Measurements from ENCODE around the gene RHOD.

Gene RHOD

DNA sequence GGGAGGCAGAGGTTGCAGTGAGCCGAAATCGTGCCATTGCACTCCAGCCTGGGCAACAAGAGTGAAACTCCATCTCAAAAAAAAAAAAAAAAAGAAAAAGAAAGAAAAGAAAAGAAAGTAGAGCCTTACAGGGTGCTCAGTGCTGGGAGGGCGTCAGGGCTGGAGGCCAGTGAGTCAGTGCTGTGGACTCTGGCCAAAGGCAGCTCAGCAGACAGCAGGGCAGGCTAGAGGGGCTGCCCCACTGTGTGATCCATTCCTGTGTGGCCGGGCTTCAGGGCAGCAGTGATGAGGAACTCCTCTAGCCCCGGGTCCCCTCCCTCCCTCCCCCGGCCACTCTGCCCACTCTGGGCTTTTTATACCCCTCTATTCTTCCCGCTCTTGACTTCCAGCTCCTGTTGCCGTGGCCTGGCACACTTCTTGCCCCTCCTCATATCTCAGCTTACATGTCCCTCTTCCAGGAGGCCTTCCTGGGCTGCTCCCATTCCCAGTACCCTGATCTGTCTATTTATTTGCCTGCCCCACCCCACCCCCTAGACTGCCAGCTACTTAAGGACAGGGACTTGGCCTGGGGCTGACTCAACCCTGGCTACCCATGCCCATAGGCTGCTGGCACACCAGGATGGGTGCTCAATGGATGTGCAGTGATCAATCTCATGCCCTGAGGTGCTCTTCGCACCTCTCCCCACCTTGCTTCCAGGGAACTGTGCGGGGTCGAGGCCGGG is 23.7 kb upstream of the RHOD start:
- no peak for DNase-seq

DNA sequence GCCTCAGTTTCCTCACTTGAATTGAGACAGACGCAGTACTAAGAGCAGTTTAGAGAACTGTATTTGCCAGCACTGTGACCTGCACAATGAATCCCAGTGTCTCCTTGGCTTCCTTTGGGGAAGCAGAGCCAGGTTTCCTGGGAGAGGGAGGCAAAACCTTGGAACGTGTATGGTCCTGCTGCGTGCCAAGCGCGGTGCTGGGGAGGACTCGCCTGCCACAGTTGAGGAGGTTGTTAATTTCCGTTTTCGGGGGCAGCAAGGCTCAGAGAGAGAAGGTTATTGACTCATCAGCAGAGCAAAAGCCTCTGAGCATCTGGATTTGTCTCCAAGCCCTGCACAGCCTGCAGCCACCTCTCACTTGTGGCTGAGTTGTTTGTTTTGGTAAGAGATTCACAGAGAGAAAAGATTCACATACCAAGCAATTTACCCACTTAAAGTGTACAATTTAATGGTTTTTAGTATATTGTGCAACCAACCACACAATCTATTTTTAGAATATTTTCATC is 22.9 kb upstream of the RHOD start:
- DNase-seq, result no peak

DNA sequence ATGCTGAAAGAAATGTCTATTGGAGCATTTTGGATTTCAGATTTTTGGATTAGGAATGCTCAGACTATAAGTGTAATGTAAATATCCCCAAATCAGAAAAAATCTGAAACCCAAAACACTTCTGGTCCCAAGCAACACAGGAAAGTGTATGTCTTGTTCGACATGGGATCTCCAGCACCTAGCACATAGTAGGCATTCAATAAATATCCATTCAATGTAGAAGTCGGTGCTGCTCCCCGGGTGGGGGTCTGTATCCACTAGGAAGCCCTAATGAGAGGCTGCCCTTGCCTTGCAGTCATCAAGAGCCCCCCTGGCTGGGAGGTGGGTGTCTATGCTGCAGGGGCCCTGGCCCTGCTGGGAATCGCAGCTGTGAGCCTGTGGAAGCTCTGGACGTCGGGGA is 22.3 kb upstream of the RHOD start:
- DNase-seq, result no peak

DNA sequence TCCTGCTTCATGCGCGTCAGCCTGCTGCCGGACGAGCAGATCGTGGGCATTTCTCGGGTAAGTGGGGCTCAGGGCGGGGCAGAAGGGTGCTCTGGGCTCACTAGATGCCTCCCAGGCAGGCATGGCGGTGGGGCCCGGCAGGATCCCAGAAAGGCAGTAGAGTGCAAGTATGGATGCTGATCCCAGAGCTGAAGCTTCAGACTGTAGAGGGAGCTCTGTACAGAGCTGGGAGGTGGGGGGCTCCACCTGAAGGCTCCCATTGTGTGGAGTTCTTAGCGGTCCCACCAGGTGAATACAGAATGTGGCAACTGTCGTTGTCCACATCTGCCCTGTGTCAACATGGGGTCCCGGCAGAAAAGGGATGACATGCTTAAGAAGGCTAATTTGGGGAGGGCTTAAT is 16.5 kb upstream of the RHOD start:
- no peak for DNase-seq

DNA sequence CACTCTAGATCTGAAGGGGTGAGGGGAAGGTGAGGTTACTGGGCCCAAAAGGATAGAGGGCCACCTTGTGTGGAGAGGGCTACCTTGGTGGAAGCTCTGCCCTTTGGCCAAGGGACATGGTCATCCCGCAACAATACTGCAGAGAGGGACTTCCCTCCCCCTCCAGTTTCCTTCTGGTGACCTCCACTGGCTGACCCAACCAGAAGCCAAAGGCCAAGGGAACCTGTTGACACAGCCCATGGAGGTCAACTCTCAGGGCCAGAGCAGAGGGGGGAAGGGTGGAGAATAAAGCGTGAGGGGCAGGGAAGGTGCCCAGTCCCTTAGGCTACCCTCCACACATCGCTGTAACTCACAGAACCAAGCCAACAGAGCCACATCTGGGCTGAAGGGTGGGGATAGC is 15.0 kb upstream of the RHOD start:
- no peak for DNase-seq

DNA sequence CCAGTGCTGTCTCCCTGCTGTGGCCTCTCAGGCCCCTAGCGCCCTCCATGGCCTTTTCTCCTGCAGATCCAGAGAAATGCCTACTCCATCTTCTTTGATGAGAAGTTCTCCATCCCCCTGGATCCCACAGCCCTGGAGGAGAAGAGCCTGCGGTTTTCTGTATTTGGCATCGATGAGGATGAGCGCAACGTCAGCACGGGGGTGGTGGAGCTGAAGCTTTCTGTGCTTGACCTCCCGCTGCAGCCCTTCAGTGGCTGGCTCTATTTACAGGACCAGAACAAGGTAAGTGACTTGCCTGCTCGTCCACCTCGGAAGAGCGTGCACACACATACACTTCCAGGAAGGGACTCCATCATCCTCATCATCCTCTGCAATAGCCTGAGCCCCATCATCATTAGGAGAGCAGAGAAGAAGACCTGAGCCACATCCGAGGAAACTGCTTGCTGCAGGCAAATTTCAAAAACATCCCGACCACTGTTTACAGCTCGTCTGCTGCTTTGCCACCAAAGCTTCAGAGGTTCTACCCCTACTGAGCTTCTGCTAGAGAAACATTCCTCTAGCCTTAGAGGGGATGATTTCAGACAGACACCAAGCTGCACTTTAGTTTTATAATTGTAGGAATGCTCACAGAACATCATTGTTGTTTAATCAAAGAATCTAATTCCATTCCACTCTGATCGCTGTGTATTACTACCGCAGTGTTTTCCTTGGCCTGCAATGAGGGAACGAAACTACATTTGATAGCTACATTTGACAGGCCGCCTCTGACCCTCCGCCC is 12.9 kb upstream of the RHOD start:
- DNase-seq, result no peak

DNA sequence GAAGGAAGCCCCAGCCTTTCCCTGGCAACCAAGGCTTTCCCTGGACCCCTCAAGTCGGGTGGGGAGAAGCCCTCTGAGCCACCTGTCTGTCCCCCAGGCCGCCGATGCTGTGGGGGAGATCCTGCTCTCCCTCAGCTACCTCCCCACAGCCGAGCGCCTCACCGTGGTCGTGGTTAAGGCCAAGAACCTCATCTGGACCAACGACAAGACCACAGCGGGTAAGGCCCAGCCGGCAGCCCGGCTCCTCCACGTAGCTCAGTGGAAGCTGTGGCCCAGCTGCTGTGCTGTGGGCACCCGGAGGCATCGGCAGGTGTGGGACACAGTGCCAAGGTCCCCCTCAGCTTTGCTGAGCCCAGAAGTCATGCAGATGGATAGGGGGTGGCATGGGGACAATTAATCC is 12.2 kb upstream of the RHOD start:
- no peak for DNase-seq

DNA sequence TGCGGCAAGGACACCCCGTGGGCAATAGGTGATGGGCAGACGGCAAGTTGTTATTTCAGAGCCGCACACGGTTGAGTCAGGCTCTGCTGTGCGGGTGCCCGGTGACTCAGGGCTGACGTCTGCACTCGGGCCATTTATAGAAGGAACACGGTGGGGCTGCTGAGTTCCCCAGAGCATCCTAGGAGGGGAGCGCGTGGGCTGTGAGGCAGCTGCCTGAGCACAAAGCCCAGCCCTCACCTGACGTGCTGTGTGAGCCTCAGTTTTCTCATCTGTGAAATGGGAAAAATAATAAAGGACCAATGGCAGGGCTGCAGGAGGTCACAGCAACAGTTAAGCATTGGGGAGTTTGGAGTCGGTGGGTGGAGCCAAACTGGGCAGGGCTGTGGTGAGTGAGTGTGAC is 11.3 kb upstream of the RHOD start:
- no peak for DNase-seq

DNA sequence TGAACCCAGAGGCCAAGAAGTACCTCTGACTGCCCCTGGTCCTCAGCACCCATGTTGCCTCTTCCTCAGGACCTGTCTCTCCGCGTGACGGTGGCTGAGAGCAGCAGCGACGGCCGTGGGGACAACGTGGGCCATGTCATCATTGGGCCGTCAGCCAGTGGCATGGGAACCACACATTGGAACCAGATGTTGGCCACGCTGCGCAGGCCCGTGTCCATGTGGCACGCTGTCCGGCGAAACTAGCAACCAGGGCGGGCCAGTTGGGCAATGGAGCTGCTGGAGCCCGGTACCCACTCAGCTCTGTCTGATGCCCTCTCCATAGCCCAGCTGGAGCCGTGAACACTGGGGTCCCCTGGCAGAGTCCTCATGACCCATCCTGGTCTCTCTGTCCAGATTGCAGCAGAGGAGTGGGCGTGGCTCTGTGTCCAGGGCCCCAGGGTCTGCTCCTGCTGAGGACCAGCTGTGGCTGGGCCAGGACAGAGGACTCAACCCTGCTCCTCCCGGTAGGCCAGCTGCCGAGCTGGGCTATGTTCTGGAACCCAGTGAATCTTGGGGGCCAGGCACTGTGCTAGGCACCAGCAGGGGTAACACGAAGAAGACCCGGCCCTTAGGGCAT is 8.0 kb upstream of the RHOD start:
- DNase-seq, result no peak

DNA sequence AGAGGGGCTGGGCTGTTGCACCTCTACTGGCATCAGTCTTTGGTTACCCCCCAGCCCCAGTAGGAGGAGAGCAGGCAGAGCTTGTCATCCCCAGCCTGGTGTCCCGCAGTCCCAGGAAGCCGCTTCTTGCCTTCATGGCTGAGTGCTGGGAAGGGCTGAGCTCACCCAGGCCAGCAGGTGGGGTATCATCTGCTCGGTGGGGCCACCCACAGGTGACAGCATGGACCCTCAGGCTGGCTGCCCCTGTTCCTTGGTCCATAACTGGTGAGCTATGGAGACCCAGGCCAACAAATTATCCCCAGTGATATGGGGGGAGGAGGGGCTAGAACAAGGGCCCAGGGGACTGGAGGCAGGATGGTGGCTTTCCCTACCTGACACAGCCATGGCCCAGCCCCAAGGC is 6.5 kb upstream of the RHOD start:
- no peak for DNase-seq

DNA sequence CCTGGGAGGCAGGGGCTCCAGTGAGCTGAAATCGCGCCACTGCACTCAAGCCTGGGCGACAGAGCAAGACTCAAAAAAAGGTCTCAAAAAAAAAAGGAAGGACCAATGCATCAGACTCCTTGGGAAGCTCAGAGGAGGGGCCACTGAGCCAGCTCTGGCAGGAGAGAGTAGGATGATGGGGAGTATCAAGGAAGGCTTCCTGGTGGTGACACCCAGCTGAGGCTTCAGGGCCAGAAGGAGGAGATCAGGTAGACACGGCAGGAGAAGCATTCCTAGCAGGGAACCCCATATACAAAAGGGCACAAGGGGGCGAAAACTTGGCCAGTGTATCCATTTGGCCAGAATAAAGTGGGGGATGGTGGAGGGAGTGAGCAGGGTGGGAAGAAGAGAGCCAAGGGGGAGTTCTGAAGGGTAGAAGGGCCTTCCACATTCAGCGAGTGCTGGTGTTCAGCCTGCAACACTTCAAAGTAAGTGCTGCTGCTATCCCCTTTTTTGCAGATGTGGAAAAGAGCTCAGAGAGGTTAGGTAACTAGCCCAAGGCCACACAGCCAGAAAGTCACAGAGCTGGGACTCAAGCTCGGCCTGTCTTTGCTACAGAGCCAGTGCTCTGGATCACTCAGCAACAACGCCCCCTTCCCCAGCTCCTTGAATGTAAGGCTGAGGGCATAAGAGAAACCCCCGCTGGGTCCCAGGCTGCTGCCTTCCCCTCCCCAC is 5.3 kb upstream of the RHOD start:
- no peak for DNase-seq

DNA sequence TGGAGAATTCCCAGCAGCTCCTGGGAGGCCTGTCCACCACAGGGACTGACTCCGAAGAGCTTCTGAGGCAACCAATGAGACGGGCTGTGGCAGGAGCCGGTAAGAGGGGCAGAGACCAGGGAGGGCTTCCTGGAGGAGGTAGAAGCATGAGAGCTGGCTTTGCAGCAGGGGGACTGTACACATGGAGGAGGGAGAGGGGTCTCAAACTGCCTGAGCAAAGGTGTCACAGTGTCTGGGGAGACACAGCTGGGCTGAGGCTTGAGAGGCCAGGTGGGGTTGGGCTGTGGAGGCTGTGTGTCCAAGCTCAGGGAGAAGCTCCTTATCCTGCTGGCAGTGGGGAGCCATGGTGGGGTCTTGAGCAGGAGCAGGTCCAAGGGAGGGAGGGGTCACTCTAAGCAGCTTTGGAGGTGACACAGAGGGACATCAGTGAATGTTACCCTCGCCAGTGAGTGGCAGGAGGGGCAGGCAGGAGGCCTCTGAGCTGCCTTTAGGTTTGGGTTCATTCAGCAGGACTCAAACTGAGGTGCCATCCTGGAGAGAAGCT is 4.6 kb upstream of the RHOD start:
- DNase-seq, result no peak

DNA sequence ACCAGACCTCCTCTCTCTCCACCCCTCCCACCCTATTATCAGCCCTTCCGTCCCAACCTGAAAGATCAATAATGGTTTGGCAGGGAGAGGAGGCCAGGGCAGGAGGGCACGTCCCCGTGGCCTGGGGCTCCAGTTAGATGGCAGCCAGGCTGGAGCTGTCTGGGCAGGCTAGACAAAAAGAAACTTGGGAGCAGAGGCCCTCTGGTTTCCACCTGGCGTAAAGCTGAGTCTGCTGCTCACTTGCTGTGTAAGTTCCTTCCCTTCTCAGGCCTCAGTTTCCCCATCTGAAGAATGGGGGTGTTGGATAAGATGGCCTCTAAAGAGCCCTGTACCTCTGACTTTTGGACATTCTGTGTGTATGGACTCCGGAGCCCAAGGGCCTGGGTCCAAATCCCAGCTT is 3.8 kb upstream of the RHOD start:
- DNase-seq, result no peak

DNA sequence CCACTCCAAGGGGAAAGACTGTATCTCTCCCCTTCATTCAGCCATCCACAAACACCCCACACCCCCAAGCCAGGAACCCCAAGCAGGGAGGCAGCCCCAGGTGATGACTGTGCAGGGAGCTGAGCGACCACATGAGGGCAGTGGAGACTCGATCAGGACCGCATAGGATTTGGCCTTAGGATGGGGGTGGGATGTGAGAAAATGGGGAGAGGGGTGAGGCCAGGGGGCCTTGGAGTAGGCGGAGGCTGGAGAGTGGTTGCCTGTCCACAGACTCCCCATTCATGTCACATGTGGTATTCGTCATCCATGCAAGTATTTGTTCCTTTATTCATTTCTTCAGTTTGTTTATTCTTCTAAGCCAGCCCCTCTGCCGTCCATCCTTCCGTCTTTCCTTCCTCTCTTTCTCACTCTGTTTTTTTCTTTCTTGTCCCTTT is 2.7 kb upstream of the RHOD start:
- DNase-seq, result peak; percentile 26

DNA sequence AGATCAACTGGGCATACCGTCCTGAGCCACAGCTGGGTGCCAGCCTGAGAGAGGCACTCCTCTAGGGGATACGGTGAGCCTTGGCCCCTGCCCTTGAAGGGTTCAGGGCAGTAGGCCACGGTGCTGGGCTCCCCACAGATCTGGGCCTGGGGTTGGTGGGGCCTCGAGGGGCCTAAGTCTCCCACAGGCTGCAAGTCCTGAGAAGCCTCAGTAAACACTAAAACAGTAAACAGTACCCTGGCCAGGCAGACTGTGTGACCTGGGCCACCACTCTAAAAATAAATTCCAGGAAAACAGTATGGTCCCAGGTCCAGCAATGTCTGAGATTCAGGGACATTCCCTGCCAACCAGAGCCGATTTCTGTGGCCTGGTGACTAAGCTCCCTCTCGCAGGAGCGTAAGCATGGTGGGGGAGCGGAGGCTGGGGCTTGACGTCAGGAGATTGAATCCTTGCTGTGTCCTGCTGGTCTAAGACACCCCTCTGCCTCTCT is 2.3 kb upstream of the RHOD start:
- no peak for DNase-seq

DNA sequence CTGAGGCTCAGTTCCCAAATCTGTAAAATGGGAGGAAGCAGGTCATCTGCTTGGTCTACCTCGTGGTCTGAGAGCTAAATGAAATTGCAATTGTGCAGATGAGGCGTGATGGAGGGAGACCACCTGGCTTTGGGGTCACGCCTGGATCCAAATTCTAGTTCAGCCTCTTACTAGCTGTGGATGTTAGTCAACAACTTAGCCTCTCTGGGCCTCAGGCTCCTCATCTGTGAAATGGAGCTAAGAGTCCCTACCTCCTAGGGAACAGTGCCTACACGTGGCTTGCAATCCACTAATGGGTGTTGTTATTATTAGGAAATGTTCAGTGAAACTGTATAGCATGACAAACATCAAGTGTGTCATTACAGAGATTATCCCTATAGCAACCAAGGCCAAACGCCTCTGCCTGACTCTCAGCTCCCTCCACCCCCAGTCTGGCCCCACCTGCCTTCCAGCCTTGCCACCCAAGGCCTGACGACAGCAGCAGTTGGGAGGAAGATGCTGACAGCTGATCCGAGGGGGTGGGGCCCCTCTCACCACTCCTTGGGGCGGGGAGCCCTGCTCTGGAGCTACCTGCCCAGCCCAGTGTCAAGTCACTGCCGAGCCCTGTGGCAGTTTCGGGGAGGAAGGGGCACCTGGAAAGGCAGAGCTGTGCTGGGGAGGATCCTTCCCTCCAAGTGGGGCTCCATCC is 1.7 kb upstream of the RHOD start:
- DNase-seq, result peak; percentile 66

DNA sequence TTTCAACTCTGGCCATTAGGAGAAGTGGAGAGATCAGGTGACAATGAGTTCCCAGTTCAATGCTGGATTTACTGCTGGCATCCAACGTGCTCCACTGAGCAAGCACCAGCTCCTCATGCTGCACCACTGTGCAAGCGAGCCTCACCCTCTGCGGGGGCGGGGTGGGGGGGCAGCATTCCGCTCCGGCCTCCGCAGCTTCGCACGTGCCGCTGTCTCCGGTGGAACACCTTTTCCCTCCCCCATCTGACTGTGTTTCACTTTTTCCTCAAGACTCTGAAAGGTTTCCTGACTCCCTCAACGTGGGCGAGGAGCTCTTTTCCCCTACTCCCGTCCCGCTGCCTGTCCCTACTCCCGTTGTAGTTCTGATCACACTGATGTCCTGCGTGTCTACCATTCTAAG is 835 bp upstream of the RHOD start:
- no peak for DNase-seq

DNA sequence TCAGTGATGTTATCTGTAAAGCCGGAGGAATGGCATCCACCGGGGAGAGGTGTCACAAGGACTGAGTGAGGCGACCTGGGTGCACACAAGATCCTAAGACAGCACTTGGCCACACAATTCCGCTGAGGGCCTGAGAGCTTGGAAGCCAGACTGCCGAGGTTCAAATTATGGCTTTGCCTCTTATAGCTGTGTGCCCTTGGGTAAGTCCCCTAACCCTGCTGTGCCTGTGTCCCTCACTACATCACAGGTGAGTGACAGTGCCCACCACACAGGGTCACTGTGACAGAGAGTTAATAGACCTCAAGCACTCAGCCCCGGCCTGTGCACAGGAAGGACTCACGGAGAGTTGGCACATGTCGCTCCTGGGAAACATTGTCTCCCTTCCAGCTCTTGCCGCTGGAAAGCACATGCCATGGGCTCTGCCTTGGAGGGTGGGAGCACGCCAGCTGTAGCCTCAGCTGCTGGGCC is 592 bp downstream of the RHOD start:
- no peak for DNase-seq

DNA sequence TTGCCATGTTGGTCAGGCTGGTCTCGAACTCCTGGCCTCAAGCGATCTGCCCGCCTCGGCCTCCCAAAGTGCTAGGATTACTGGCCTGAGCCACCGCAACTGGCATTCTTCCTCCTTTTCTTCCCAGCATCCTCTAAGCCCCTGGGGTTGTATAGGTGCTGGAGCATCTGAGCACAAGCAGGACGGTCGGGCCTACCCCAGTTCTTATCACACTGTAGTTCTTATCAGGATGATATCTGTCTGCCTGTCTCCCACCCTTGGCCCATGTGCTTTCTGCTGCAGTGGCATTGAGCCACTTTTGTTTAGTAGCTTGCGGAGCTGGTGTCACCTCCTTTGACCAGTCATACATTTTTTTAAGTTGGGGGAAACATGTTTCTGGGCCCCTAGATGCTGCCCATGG is 1.9 kb downstream of the RHOD start:
- DNase-seq, result no peak

DNA sequence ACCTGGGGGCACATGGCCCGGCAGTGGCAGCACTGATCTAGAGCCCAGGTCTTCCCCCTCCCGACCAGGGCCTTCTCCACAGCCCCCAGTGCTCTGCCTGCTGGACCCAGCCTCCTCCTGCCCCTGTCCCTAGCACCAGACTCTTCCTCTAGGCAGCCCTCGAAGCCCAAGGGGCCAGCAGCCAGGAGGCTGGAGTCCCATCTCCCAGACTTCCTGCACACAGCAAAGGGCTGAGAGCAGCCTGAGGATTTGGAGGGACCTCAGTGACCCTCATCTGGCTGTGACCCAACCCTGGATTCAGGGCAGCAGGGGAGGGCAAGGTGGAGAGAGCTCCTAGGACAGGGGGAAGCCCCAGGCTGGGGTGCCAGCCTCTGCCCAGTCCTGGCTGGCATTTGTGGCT is 3.0 kb downstream of the RHOD start:
- DNase-seq, result no peak

DNA sequence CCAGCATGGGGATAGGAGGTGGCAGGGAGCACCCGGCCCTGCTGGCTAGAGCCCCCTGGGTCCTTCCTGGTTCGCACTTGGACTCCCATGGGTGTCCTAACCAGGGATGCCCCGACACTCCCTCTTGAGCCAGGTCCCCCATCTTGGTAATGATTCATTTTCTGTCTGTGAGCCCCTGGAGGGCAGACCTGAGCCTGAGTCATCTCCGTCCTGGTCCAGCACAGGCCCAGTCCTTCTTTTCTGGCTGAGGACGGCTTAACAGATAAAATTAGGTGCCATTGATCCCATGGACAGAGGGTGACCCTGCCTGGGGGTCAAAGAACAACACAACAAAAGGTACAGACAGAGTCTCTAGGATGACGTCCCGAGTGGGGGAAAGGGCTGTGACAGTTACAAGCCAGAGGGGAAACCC is 3.5 kb downstream of the RHOD start:
- no peak for DNase-seq
